ENCODE data around the gene DENND1A. TPM values are rescaled to one million over a fixed set of nuclear protein-coding genes. Genes with fewer than 3 reads are reported as not detected.

The DENND1A gene
- total RNA-seq, 3 donors from 2014 or later: 18.4 to 21.3 (median 20.1) TPM

- Histone ChIP-seq H3K9me3 (no peaks in the 10 kb centered on the region), H3K4me3 (no peak overlapping the region), H3K4me1 (no peaks in the 10 kb centered on the region), H3K27me3 (no peaks in the 10 kb centered on the region), H3K27ac (no peak overlapping the region), H3K36me3 (no peaks in the 10 kb centered on the region)
- intact Hi-C loops (cut with DNase I; ENCODE audit: low total_unique reads): no loop called here
- TF ChIP-seq CTCF (IDR thresholded peaks at IDR 0.05): no peak
- TF ChIP-seq POLR2AphosphoS5 (IDR thresholded peaks at IDR 0.05): no peak
- no peak for TF ChIP-seq POLR2A (IDR thresholded peaks at IDR 0.05)
- no peak for DNase-seq (ENCODE audit: low spot score in 2 of 2)
Measured at GRCh38 chr9:123789554-123790292, 140.2 kb downstream of the DENND1A start.

- Histone ChIP-seq H3K36me3 (no peaks in the 10 kb centered on the region), H3K4me3 (no peak overlapping the region), H3K4me1 (no peaks in the 10 kb centered on the region), H3K9me3 (no peaks in the 10 kb centered on the region), H3K27me3 (no peaks in the 10 kb centered on the region), H3K27ac (no peak overlapping the region)
- TF ChIP-seq POLR2AphosphoS5 (IDR thresholded peaks at IDR 0.05): no peak
- TF ChIP-seq CTCF (IDR thresholded peaks at IDR 0.05): no peak
- no peak for TF ChIP-seq POLR2A (IDR thresholded peaks at IDR 0.05)
- no peak for DNase-seq (ENCODE audit: low spot score in 2 of 2)
- intact Hi-C loops (cut with DNase I; ENCODE audit: low total_unique reads): no loop called here
Measured at GRCh38 chr9:123787416-123787815, 142.5 kb downstream of the DENND1A start.

- Histone ChIP-seq H3K9me3 (no peaks in the 10 kb centered on the region), H3K4me1 (no peaks in the 10 kb centered on the region)
- intact Hi-C loops (cut with DNase I; ENCODE audit: low total_unique reads): no loop called here
Measured at GRCh38 chr9:123784518-123784917, 145.4 kb downstream of the DENND1A start.

GRCh38 chr9:123778232-123778902, 151.6 kb downstream of the DENND1A start:
- no peak for TF ChIP-seq POLR2AphosphoS5 (IDR thresholded peaks at IDR 0.05)
- TF ChIP-seq CTCF (IDR thresholded peaks at IDR 0.05): no peak
- TF ChIP-seq POLR2A (IDR thresholded peaks at IDR 0.05): no peak
- Histone ChIP-seq H3K4me1 (no peaks in the 10 kb centered on the region), H3K27ac (no peak overlapping the region), H3K9me3 (no peaks in the 10 kb centered on the region), H3K36me3 (no peaks in the 10 kb centered on the region), H3K27me3 (no peaks in the 10 kb centered on the region), H3K4me3 (no peak overlapping the region)
- intact Hi-C loops (cut with DNase I; ENCODE audit: low total_unique reads): no loop called here
- DNase-seq (ENCODE audit: low spot score in 2 of 2): no peak

More at GRCh38 chr9:123784518-123784917, 145.4 kb downstream of the DENND1A start:
- TF ChIP-seq POLR2AphosphoS5 (IDR thresholded peaks at IDR 0.05) (no peak), CTCF (IDR thresholded peaks at IDR 0.05) (no peak), POLR2A (IDR thresholded peaks at IDR 0.05) (no peak)
- DNase-seq (ENCODE audit: low spot score in 2 of 2): no peak
- H3K36me3 ChIP-seq: no peaks in the 10 kb centered on the region
- H3K4me3 ChIP-seq: no peak overlapping the region
- no peak overlapping the region for H3K27ac ChIP-seq
- no peaks in the 10 kb centered on the region for H3K27me3 ChIP-seq
